Panc1 (cell line): ENCODE measurements around the gene C2orf42. TPM values are rescaled to one million over a fixed set of nuclear protein-coding genes. Genes with fewer than 3 reads are reported as not detected.
"Not testable (repeated sequence)": the region's sequence is repeated elsewhere in the genome, so short reads cannot be mapped to it uniquely, and the experiment has no call there.

Experiments used
- ATAC-seq: fragments of 200-7000 bp; cut with Tn5 transposase; 2 replicates; pipeline ENCODE4 v1.9.1; 2020; ENCODE audit warnings: mild to moderate bottlenecking, moderate library complexity
- BruUV-seq: library from RNA; stranded (reverse); fragments of 400-500 nt; replicated peaks from 2 replicates; lab custom pipeline; 2021; lab: Mats Ljungman, UMichigan
- CTCF ChIA-PET: fragments of 300-600 bp; sonication (Branson Sonifier 250); formaldehyde crosslinking; loops from one replicate; lab custom pipeline; 2022; ENCODE audit warnings: antibody characterized with exemption; lab: Charles Lee
- POLR2A ChIA-PET: fragments of 300-600 bp; sonication (Branson Sonifier 250); formaldehyde crosslinking; loops from one replicate; lab custom pipeline; 2022; ENCODE audit warnings: antibody characterized with exemption; lab: Charles Lee
- DNase-seq: peaks from one replicate; pipeline ENCODE4 v3.0.0-alpha.2; 2010; ENCODE audit warnings: low read depth, low spot score
- H3K27ac ChIP-seq: 2 replicates; pipeline ENCODE4 v1.5.1; 2011; ENCODE audit warnings: mild to moderate bottlenecking, low read length, inconsistent platforms
- H3K27me3 ChIP-seq: fragments of 200-500 bp; sonication (Bioruptor generic); 2 replicates; pipeline ENCODE4 v1.6.0; 2014; ENCODE audit warnings: low read length, inconsistent platforms; ENCODE audit not compliant: control insufficient read depth, insufficient read depth
- H3K36me3 ChIP-seq: fragments of 200-500 bp; sonication (Bioruptor generic); 2 replicates; pipeline ENCODE4 v1.5.1; 2014; ENCODE audit warnings: inconsistent platforms, mild to moderate bottlenecking, low read length, moderate library complexity; ENCODE audit not compliant: control insufficient read depth, insufficient read depth
- H3K4me1 ChIP-seq: 2 replicates; pipeline ENCODE4 v1.5.1; 2011; ENCODE audit warnings: inconsistent platforms, mild to moderate bottlenecking, low read length, moderate library complexity; ENCODE audit not compliant: control insufficient read depth, insufficient read depth
- H3K4me3 ChIP-seq, 2 experiments: 2 replicates each; pipeline ENCODE4 v1.5.1; 2011 to 2012; ENCODE audit warnings: low read depth in 2 of 2, low read length in 2 of 2, mild to moderate bottlenecking in 2 of 2, inconsistent platforms in 1 of 2, moderate library complexity in 1 of 2
- H3K9me3 ChIP-seq: fragments of 200-500 bp; sonication (Bioruptor generic); 2 replicates; pipeline ENCODE4 v1.5.1; 2014; ENCODE audit warnings: low read depth, mild to moderate bottlenecking, inconsistent platforms, low read length, moderate library complexity; ENCODE audit not compliant: control insufficient read depth, insufficient read depth
- POLR2AphosphoS5 ChIP-seq: IDR thresholded peaks from 2 replicates; pipeline ENCODE4 v1.6.1; 2012; ENCODE audit warnings: mild to moderate bottlenecking, low read depth, low read length, moderate library complexity
- SIN3A ChIP-seq: IDR thresholded peaks from 2 replicates; pipeline ENCODE4 v1.6.1; 2012; ENCODE audit warnings: low read depth, mild to moderate bottlenecking, low read length, moderate library complexity, borderline replicate concordance; ENCODE audit not compliant: insufficient read depth
- TCF7L2 ChIP-seq: IDR thresholded peaks from 2 replicates; pipeline ENCODE4 v1.6.1; 2011; ENCODE audit warnings: mild to moderate bottlenecking, low read depth, low read length, inconsistent platforms
- in situ Hi-C: cut with HindIII; loops from 2 replicates; pipeline ENCODE4 v1.10.0; 2016; ENCODE audit warnings: low sequenced_read_pairs, low pct_unique_long_range_greater_than_20kb
- intact Hi-C: fragments of 100-400 bp; cut with micrococcal nuclease; formaldehyde crosslinking; loops from one replicate; pipeline ENCODE4 v1.10.0; 2022; ENCODE audit not compliant: unreplicated experiment
- total RNA-seq: library from RNA; stranded (reverse); gene quantifications from one replicate; pipeline ENCODE4 v1.2.1, GENCODE V29; 2021; ENCODE audit not compliant: unreplicated experiment
- TF ChIP-seq, protein P1 (sequence below), 2 experiments: IDR thresholded peaks; 2 replicates each; pipeline ENCODE4 v1.6.1; 2011 to 2012; ENCODE audit warnings: low read depth in 2 of 2, control low read depth in 1 of 2, low read length in 1 of 2, mild to moderate bottlenecking in 1 of 2, moderate library complexity in 1 of 2; ENCODE audit not compliant: insufficient read depth in 1 of 2

Gene C2orf42
- total RNA-seq, 1 experiment from 2014 or later: 15.4 TPM

GRCh38 chr2:70111752-70112591 is 78.8 kb downstream of the C2orf42 start:
- H3K27ac ChIP-seq: peak overlapping the region; percentile 78

DNA sequence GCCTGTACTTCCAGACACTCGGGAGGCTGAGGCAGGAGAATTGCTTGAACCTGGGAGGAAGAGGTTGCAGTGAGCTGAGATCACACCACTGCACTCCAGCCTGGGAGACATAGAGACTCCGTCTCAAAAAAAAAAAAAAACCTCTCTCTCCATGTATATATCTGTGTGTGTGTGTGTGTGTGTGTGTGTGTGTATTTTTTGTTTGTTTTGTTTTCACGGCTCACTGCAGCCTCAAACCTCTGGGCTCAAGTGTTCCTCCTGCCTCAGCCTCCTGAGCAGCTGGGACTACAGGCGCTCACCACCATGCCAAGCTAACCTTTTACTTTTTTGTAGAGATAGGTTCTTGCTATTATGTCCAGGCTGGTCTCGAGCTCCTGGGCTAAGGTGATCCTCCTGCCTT is 80.4 kb downstream of the C2orf42 start:
- in situ Hi-C loops, intact Hi-C loops, DNase-seq, H3K9me3 ChIP-seq, H3K27me3 ChIP-seq, H3K4me3 ChIP-seq, H3K27ac ChIP-seq, BruUV-seq, ATAC-seq, H3K36me3 ChIP-seq: not testable (repeated sequence)
- peaks cover 40% of the 10 kb centered on the region for H3K4me1 ChIP-seq
- ChIA-PET POLR2A (interaction anchor here (1.5 kb wide), 1 partner anchor 14 kb away, joined by 5 read pairs; no protein-coding TSS in a partner anchor), CTCF (interaction anchor here (0.6 kb wide), 2 partner anchors 24 to 666 kb away, joined by 4 to 5 read pairs; no protein-coding TSS in a partner anchor)

More at GRCh38 chr2:70111752-70112591, 78.8 kb downstream of the C2orf42 start:
- ATAC-seq (no peak), DNase-seq (no peak)
- BruUV-seq: no TSS peak
- Histone ChIP-seq H3K4me1 (peaks cover 50% of the 10 kb centered on the region), H3K4me3 (peak overlapping the region in 1 of 2 experiments; percentile 10; a peak in 1 of 4 replicates), H3K36me3 (no peaks in the 10 kb centered on the region), H3K9me3 (no peaks in the 10 kb centered on the region), H3K27me3 (no peaks in the 10 kb centered on the region)
- ChIA-PET CTCF (no interaction called here), POLR2A (interaction anchor here (0.7 kb wide), 2 partner anchors 182 to 357 kb away, joined by 13 to 15 read pairs; partner anchors contain the start of gene SNRPG)
- intact Hi-C loops (no loop called here), in situ Hi-C loops (no loop called here)
- no peak for TF ChIP-seq SIN3A
- no peak for TF ChIP-seq POLR2AphosphoS5
- TF ChIP-seq TCF7L2: no peak
- TF ChIP-seq, protein P1, sequence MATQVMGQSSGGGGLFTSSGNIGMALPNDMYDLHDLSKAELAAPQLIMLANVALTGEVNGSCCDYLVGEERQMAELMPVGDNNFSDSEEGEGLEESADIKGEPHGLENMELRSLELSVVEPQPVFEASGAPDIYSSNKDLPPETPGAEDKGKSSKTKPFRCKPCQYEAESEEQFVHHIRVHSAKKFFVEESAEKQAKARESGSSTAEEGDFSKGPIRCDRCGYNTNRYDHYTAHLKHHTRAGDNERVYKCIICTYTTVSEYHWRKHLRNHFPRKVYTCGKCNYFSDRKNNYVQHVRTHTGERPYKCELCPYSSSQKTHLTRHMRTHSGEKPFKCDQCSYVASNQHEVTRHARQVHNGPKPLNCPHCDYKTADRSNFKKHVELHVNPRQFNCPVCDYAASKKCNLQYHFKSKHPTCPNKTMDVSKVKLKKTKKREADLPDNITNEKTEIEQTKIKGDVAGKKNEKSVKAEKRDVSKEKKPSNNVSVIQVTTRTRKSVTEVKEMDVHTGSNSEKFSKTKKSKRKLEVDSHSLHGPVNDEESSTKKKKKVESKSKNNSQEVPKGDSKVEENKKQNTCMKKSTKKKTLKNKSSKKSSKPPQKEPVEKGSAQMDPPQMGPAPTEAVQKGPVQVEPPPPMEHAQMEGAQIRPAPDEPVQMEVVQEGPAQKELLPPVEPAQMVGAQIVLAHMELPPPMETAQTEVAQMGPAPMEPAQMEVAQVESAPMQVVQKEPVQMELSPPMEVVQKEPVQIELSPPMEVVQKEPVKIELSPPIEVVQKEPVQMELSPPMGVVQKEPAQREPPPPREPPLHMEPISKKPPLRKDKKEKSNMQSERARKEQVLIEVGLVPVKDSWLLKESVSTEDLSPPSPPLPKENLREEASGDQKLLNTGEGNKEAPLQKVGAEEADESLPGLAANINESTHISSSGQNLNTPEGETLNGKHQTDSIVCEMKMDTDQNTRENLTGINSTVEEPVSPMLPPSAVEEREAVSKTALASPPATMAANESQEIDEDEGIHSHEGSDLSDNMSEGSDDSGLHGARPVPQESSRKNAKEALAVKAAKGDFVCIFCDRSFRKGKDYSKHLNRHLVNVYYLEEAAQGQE (IDR thresholded peaks at IDR 0.05; ENCODE audit: insufficient read depth in 1 of 2, low read depth in 2 of 2, low read length in 1 of 2): no peak

DNA sequence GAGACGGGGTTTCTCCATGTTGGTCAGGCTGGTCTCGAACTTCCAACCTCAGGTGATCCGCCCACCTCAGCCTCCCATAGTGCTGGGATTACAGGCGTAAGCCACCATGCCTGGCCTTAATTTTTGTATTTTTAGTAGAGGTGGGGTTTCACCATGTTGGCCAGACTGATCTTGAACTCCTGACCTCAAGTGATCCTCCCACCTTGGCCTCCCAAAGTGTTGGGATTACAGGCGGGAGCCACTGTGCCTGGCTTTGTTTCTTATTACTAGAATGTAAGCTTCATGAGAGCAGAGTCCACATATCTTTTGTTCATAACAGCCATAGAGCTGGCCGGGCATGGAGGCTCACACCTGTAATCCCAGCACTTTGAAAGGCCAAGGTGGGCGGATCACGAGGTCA is 84.7 kb downstream of the C2orf42 start:
- ATAC-seq, POLR2A ChIA-PET, H3K27ac ChIP-seq, DNase-seq, H3K4me3 ChIP-seq, intact Hi-C loops, H3K36me3 ChIP-seq, in situ Hi-C loops, BruUV-seq, CTCF ChIA-PET, H3K27me3 ChIP-seq, H3K9me3 ChIP-seq: not testable (repeated sequence)
- peaks cover 30% of the 10 kb centered on the region for H3K4me1 ChIP-seq
